Pancreas (tissue), 10 donors: ENCODE data around the gene PACRG. TPM values are rescaled to one million over a fixed set of nuclear protein-coding genes. Genes with fewer than 3 reads are reported as not detected.

ENCODE experiments used
- ATAC-seq, 4 donors: fragments of 200-7000 bp; cut with Tn5 transposase; one replicate each; pipeline versions ENCODE4 v1.8.0 to v1.9.1; 2020; ENCODE audit warnings: mild to moderate bottlenecking in 4 of 4, moderate library complexity in 4 of 4
- DNase-seq, 6 donors: peaks; one replicate each; pipeline ENCODE4 v3.0.0-alpha.2; 2020
- FAIRE-seq: peaks from 2 replicates; lab custom pipeline; 2012; peaks lifted over from hg19 to GRCh38; lab: Jason Lieb, UNC
- H3K27ac ChIP-seq, 4 donors: fragments of 200-600 bp; sonication (generic); 1 replicate in 3 of 4; 2 replicates in 1 of 4; pipeline versions ENCODE4 v1.5.0 to v1.8.0; 2020
- H3K27me3 ChIP-seq, 4 donors: fragments of 200-600 bp; one replicate each; pipeline ENCODE4 v1.8.0; 2021
- H3K36me3 ChIP-seq, 3 donors: fragments of 200-600 bp; sonication (generic) in 1 of 3; one replicate each; pipeline versions ENCODE4 v1.5.0 to v1.8.0; 2020 to 2021
- H3K4me1 ChIP-seq, 3 donors: fragments of 200-600 bp; one replicate each; pipeline ENCODE4 v1.8.0; 2021
- H3K4me3 ChIP-seq, 4 donors: fragments of 200-600 bp; sonication (generic) in 2 of 4; one replicate each; pipeline versions ENCODE4 v1.5.0 to v1.8.0; 2020 to 2021
- H3K9me3 ChIP-seq, 4 donors: fragments of 200-600 bp; one replicate each; pipeline ENCODE4 v1.8.0; 2021
- CTCF ChIP-seq, 4 donors: fragments of 200-600 bp; sonication (generic) in 3 of 4; IDR thresholded peaks; one replicate each; pipeline versions ENCODE4 v1.5.0 to v1.8.0; 2021; ENCODE audit warnings: antibody characterized with exemption in 4 of 4
- WGBS, 2 donors: extraction: QIAGEN DNeasy Blood & Tissue Kit; methylation state at CpG; one replicate each; pipeline ENCODE4 v1.1.7; 2013; 5-methylcytosine and 5-hydroxymethylcytosine counted together
- intact Hi-C, 3 donors: fragments of 100-400 bp; cut with DNase I; formaldehyde crosslinking; loops; one replicate each; pipeline versions ENCODE4 v1.11.1 to v1.14.2; 2022
- polyA plus RNA-seq, 2 donors: library from polyadenylated mRNA; stranded (reverse); fragments of 200-250 nt; gene quantifications; one replicate each; pipeline ENCODE4 v1.2.3, GENCODE V29; 2013
- total RNA-seq, 6 donors: library from RNA; stranded (reverse); fragmentation: NEBNext Ultra II Directional in 4 of 6; extraction: Animal tissue kit (Norgen Biotek cat#: 25700) in 4 of 6; gene quantifications; one replicate each; pipeline versions ENCODE4 v1.2.1 to v1.2.4, GENCODE V29; 2021 to 2023
- donor health status: healthy with polysubstance abuse.
- donor health status: DM: no; HTN: no; CAD: no; lungs with moderate emphysema.
- donor health status: DM: no; HTN: no; CAD: no.
- donor health status: control.
- donor health status: control.
- donor health status: Bipolar disorder and iron deficiency.
- donor health status: DM: yes; HTN: yes; CAD: no.
- donor health status: DM: no; HTN: no; CAD: no.
- donor health status: DM: no; HTN: no; CAD: no.
- donor health status: DM: yes; HTN: yes; CAD: no.

PACRG gene
- total and polyA plus RNA-seq, 8 donors, result 2.5 to 7.1 (median 3.5) TPM

GRCh38 chr6:163053667-163054344 lies 326.0 kb downstream of the PACRG start:
- intact Hi-C loops, result no loop called here
- Histone ChIP-seq H3K27me3 (no peaks in the 10 kb centered on the region), H3K27ac (no peak overlapping the region), H3K4me1 (no peaks in the 10 kb centered on the region), H3K4me3 (no peak overlapping the region), H3K9me3 (no peaks in the 10 kb centered on the region), H3K36me3 (no peaks in the 10 kb centered on the region)
- 92 to 94% methylated on average over 11 of the region's 11 CpGs for WGBS, 2 donors
- ATAC-seq (no peak), FAIRE-seq (no peak), DNase-seq (no peak)
- no peak for TF ChIP-seq CTCF (IDR thresholded peaks at IDR 0.05)

DNA sequence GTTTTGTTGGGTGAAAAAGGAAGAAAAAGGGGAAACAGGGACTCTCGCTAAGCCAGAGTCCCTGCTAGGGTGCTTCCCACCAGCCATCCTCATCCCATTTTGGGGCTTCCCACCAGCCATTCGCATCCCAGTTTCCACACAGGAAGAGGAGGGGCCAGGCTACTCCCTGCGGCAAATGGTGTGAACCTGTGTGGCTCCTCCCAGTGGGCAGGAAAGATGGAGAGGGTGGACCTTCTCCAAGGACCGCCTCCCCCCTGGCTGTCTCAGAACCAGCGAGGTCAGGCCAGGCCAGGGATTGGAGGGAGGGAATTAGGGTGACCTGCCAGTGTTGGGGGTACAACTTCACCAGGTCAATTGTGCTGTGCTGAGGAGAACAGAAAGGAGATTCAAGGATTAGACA lies 326.9 kb downstream of the PACRG start:
- FAIRE-seq, result no peak
- TF ChIP-seq CTCF (IDR thresholded peaks at IDR 0.05), result no peak
- intact Hi-C loops, result no loop called here

GRCh38 chr6:163057260-163057659 lies 329.5 kb downstream of the PACRG start:
- H3K4me1 ChIP-seq, result no peaks in the 10 kb centered on the region
- ATAC-seq (no peak), FAIRE-seq (no peak), DNase-seq (no peak)
- H3K27me3 ChIP-seq, result no peaks in the 10 kb centered on the region
- no peak overlapping the region for H3K4me3 ChIP-seq
- TF ChIP-seq CTCF (IDR thresholded peaks at IDR 0.05), result no peak
- H3K27ac ChIP-seq, result no peak overlapping the region
- H3K36me3 ChIP-seq, result no peaks in the 10 kb centered on the region
- 87 to 90% methylated on average over 2 of the region's 2 CpGs for WGBS, 2 donors
- no peaks in the 10 kb centered on the region for H3K9me3 ChIP-seq
- intact Hi-C loops, result no loop called here

More for the DNA sequence above, 326.9 kb downstream of the PACRG start:
- ATAC-seq, result no peak
- Histone ChIP-seq H3K27me3 (no peaks in the 10 kb centered on the region), H3K9me3 (no peaks in the 10 kb centered on the region), H3K4me3 (no peak overlapping the region), H3K36me3 (no peaks in the 10 kb centered on the region), H3K4me1 (no peaks in the 10 kb centered on the region), H3K27ac (no peak overlapping the region)
- WGBS, 2 donors, result 94 to 97% methylated on average over 5 of the region's 5 CpGs
- no peak for DNase-seq

DNA sequence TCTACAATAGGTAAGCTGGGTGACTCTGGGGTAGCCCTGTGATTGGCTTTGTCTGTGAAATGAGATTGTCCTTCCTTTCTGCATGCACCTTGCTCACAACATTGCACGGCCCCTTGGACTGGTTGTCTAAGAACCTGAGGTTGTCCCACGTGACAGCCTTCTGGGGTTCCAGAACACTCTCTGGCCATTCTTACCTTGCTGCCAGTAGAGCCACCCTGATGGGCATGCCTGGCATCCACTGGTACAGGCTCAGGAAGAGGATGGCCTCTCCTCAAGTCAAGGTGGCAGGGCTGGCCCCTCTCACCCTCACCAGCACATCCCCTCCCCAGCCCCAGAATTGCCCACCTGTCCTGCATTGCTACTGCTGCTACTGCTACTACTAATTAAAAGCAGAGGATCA lies 335.0 kb downstream of the PACRG start:
- H3K36me3 ChIP-seq, result no peaks in the 10 kb centered on the region
- H3K27me3 ChIP-seq, result no peaks in the 10 kb centered on the region
- H3K27ac ChIP-seq, result no peak overlapping the region
- H3K9me3 ChIP-seq, result no peaks in the 10 kb centered on the region
- ATAC-seq, result no peak
- DNase-seq, result no peak
- H3K4me3 ChIP-seq, result no peak overlapping the region
- no peak for TF ChIP-seq CTCF (IDR thresholded peaks at IDR 0.05)
- no peak for FAIRE-seq
- no peaks in the 10 kb centered on the region for H3K4me1 ChIP-seq
- intact Hi-C loops, result no loop called here
- WGBS, 2 donors, result 95 to 97% methylated on average over 2 of the region's 2 CpGs

GRCh38 chr6:163063561-163063960 lies 335.8 kb downstream of the PACRG start:
- intact Hi-C loops, result no loop called here
- Histone ChIP-seq H3K27ac (no peak overlapping the region), H3K9me3 (no peaks in the 10 kb centered on the region), H3K36me3 (no peaks in the 10 kb centered on the region), H3K4me1 (no peaks in the 10 kb centered on the region), H3K4me3 (no peak overlapping the region), H3K27me3 (no peaks in the 10 kb centered on the region)
- WGBS, 2 donors, result 84 to 89% methylated on average over 6 of the region's 6 CpGs
- no peak for DNase-seq
- FAIRE-seq, result no peak
- no peak for ATAC-seq
- no peak for TF ChIP-seq CTCF (IDR thresholded peaks at IDR 0.05)
